BLaER1 (cell line): ENCODE results near the gene SLCO4A1.
"Not testable (repeated sequence)": the region's sequence is repeated elsewhere in the genome, so short reads cannot be mapped to it uniquely, and the experiment has no call there.

Source experiments
- H3K27ac ChIP-seq: shearing (Covaris generic); formaldehyde crosslinking; 2 replicates; pipeline ENCODE4 v1.8.1; 2022
- H3K27me3 ChIP-seq: shearing (Covaris generic); formaldehyde crosslinking; 2 replicates; pipeline ENCODE4 v1.8.1; 2022
- H3K36me3 ChIP-seq: shearing (Covaris generic); formaldehyde crosslinking; 2 replicates; pipeline ENCODE4 v1.8.1; 2022
- H3K4me1 ChIP-seq: shearing (Covaris generic); formaldehyde crosslinking; 2 replicates; pipeline ENCODE4 v1.8.1; 2022
- H3K4me2 ChIP-seq: shearing (Covaris generic); formaldehyde crosslinking; 2 replicates; pipeline ENCODE4 v1.8.1; 2022
- H3K4me3 ChIP-seq: shearing (Covaris generic); formaldehyde crosslinking; 2 replicates; pipeline ENCODE4 v1.8.1; 2022
- H3K9ac ChIP-seq: shearing (Covaris generic); formaldehyde crosslinking; 2 replicates; pipeline ENCODE4 v1.8.1; 2022
- H3K9me3 ChIP-seq: shearing (Covaris generic); formaldehyde crosslinking; 2 replicates; pipeline ENCODE4 v1.8.1; 2022
- H4K20me1 ChIP-seq: shearing (Covaris generic); formaldehyde crosslinking; 2 replicates; pipeline ENCODE4 v1.8.1; 2022
- Cebpa-rat ChIP-seq: shearing (Covaris generic); IDR thresholded peaks from 2 replicates; pipeline ENCODE4 v1.8.1; 2022

Gene SLCO4A1

GRCh38 chr20:62621251-62622110 lies 20.8 kb upstream of the SLCO4A1 start:
- no peak for TF ChIP-seq Cebpa-rat
- Histone ChIP-seq H3K27me3 (no peaks in the 10 kb centered on the region), H3K27ac (peak overlapping the region; percentile 89; the same call in 1 of the 2 replicates)

GRCh38 chr20:62622178-62622876 lies 20.0 kb upstream of the SLCO4A1 start:
- peak overlapping the region; percentile 70 for H3K9ac ChIP-seq
- H3K4me3 ChIP-seq, result peak overlapping the region; percentile 59; the same call in 1 of the 2 replicates
- H4K20me1 ChIP-seq, result no peaks in the 10 kb centered on the region
- peak overlapping the region; percentile 89 for H3K27ac ChIP-seq
- TF ChIP-seq Cebpa-rat, result no peak
- peaks cover 90% of the 10 kb centered on the region for H3K4me1 ChIP-seq
- H3K4me2 ChIP-seq, result peak overlapping the region; percentile 95
- H3K36me3 ChIP-seq, result no peaks in the 10 kb centered on the region
- H3K9me3 ChIP-seq, result no peaks in the 10 kb centered on the region
- H3K27me3 ChIP-seq, result no peaks in the 10 kb centered on the region

More at GRCh38 chr20:62621251-62622110, 20.8 kb upstream of the SLCO4A1 start:
- Histone ChIP-seq H3K9me3 (no peaks in the 10 kb centered on the region), H3K4me3 (no peak overlapping the region; the same call in 1 of the 2 replicates), H4K20me1 (no peaks in the 10 kb centered on the region), H3K4me1 (peaks cover 91% of the 10 kb centered on the region), H3K4me2 (peak overlapping the region; percentile 95), H3K9ac (peak overlapping the region; percentile 70; the same call in 1 of the 2 replicates), H3K36me3 (no peaks in the 10 kb centered on the region)

- Histone ChIP-seq H3K4me1 (peaks cover 90% of the 10 kb centered on the region), H3K27ac (peak overlapping the region; percentile 89), H3K9me3 (no peaks in the 10 kb centered on the region), H3K9ac (peak overlapping the region; percentile 70), H3K4me2 (peak overlapping the region; percentile 95), H4K20me1 (no peaks in the 10 kb centered on the region), H3K36me3 (no peaks in the 10 kb centered on the region), H3K4me3 (peak overlapping the region; percentile 59), H3K27me3 (no peaks in the 10 kb centered on the region)
- TF ChIP-seq Cebpa-rat, result no peak
Measured at GRCh38 chr20:62622877-62623487, 19.3 kb upstream of the SLCO4A1 start.

GRCh38 chr20:62623488-62624324 lies 18.6 kb upstream of the SLCO4A1 start:
- H3K9ac ChIP-seq, result peak overlapping the region; percentile 70
- H4K20me1 ChIP-seq, result no peaks in the 10 kb centered on the region
- no peak for TF ChIP-seq Cebpa-rat
- peak overlapping the region; percentile 95 for H3K4me2 ChIP-seq
- H3K9me3 ChIP-seq, result no peaks in the 10 kb centered on the region
- no peaks in the 10 kb centered on the region for H3K36me3 ChIP-seq
- peak overlapping the region; percentile 89 for H3K27ac ChIP-seq
- H3K4me1 ChIP-seq, result peaks cover 90% of the 10 kb centered on the region
- H3K4me3 ChIP-seq, result peak overlapping the region; percentile 59
- no peaks in the 10 kb centered on the region for H3K27me3 ChIP-seq

- H3K27ac ChIP-seq, result peak overlapping the region; percentile 89
- no peaks in the 10 kb centered on the region for H4K20me1 ChIP-seq
- H3K4me2 ChIP-seq, result peak overlapping the region; percentile 95
- H3K9me3 ChIP-seq, result no peaks in the 10 kb centered on the region
- no peak for TF ChIP-seq Cebpa-rat
- peak overlapping the region; percentile 26; the same call in 1 of the 2 replicates for H3K9ac ChIP-seq
- no peaks in the 10 kb centered on the region for H3K36me3 ChIP-seq
- H3K4me1 ChIP-seq, result peaks cover 90% of the 10 kb centered on the region
- peak overlapping the region; percentile 59 for H3K4me3 ChIP-seq
- no peaks in the 10 kb centered on the region for H3K27me3 ChIP-seq
Measured at GRCh38 chr20:62624325-62624690, 18.0 kb upstream of the SLCO4A1 start.

GRCh38 chr20:62624719-62625453 lies 17.4 kb upstream of the SLCO4A1 start:
- peaks cover 93% of the 10 kb centered on the region for H3K4me1 ChIP-seq
- no peaks in the 10 kb centered on the region for H3K27me3 ChIP-seq
- H3K4me3 ChIP-seq, result peak overlapping the region; percentile 59; the same call in 1 of the 2 replicates
- no peaks in the 10 kb centered on the region for H3K36me3 ChIP-seq
- peak overlapping the region; percentile 26; the same call in 1 of the 2 replicates for H3K9ac ChIP-seq
- peak overlapping the region; percentile 95 for H3K4me2 ChIP-seq
- no peaks in the 10 kb centered on the region for H3K9me3 ChIP-seq
- no peak for TF ChIP-seq Cebpa-rat
- no peaks in the 10 kb centered on the region for H4K20me1 ChIP-seq
- peak overlapping the region; percentile 89 for H3K27ac ChIP-seq

GRCh38 chr20:62625516-62625915 lies 16.8 kb upstream of the SLCO4A1 start:
- Histone ChIP-seq H3K9ac (no peak overlapping the region), H3K4me2 (peak overlapping the region; percentile 95), H3K36me3 (no peaks in the 10 kb centered on the region), H3K27me3 (no peaks in the 10 kb centered on the region), H3K4me3 (no peak overlapping the region), H4K20me1 (no peaks in the 10 kb centered on the region), H3K4me1 (peaks cover 96% of the 10 kb centered on the region), H3K9me3 (no peaks in the 10 kb centered on the region), H3K27ac (peak overlapping the region; percentile 89; the same call in 1 of the 2 replicates)
- TF ChIP-seq Cebpa-rat, result no peak

GRCh38 chr20:62625921-62626547 lies 16.3 kb upstream of the SLCO4A1 start:
- H3K9me3 ChIP-seq, result no peaks in the 10 kb centered on the region
- H3K4me2 ChIP-seq, result peak overlapping the region; percentile 95
- H3K9ac ChIP-seq, result no peak overlapping the region
- no peaks in the 10 kb centered on the region for H3K36me3 ChIP-seq
- peaks cover 99% of the 10 kb centered on the region for H3K4me1 ChIP-seq
- no peak for TF ChIP-seq Cebpa-rat
- H3K27me3 ChIP-seq, result no peaks in the 10 kb centered on the region
- no peaks in the 10 kb centered on the region for H4K20me1 ChIP-seq
- peak overlapping the region; percentile 89 for H3K27ac ChIP-seq
- H3K4me3 ChIP-seq, result no peak overlapping the region

- H4K20me1 ChIP-seq, H3K9me3 ChIP-seq, H3K27me3 ChIP-seq, H3K36me3 ChIP-seq, H3K9ac ChIP-seq, H3K4me3 ChIP-seq: not testable (repeated sequence)
- Histone ChIP-seq H3K4me2 (peak overlapping the region; percentile 86), H3K27ac (peak overlapping the region; percentile 87), H3K4me1 (peaks cover 99% of the 10 kb centered on the region)
Measured at GRCh38 chr20:62627425-62627824, 14.9 kb upstream of the SLCO4A1 start.
